NCI-H524 treated with DMSO at 0.1 percent for 48 hours (cell line): ENCODE results near the gene RAB5IF.
"Not testable (repeated sequence)": the region's sequence is repeated elsewhere in the genome, so short reads cannot be mapped to it uniquely, and the experiment has no call there.

ENCODE experiments used
- DNase-seq: peaks from one replicate; lab custom pipeline; 2025; lab: John Stamatoyannopoulos, UW

The RAB5IF gene

GRCh38 chr20:36585410-36586125, 20.0 kb upstream of the RAB5IF start:
- DNase-seq: no peak

- no peak for DNase-seq
Measured at GRCh38 chr20:36587388-36588070, 18.1 kb upstream of the RAB5IF start.

- DNase-seq: peak; percentile 92
Measured at GRCh38 chr20:36591281-36591680, 14.3 kb upstream of the RAB5IF start.

- peak; percentile 47 for DNase-seq
Measured at GRCh38 chr20:36591854-36592641, 13.5 kb upstream of the RAB5IF start.

- DNase-seq: no peak
Measured at GRCh38 chr20:36593347-36593929, 12.1 kb upstream of the RAB5IF start.

GRCh38 chr20:36599912-36600345, 5.7 kb upstream of the RAB5IF start:
- DNase-seq: no peak

GRCh38 chr20:36601540-36601939, 4.0 kb upstream of the RAB5IF start:
- no peak for DNase-seq

GRCh38 chr20:36604952-36605398, 604 bp upstream of the RAB5IF start:
- DNase-seq: no peak

- no peak for DNase-seq
Measured at GRCh38 chr20:36606158-36607066, 833 bp downstream of the RAB5IF start.

- DNase-seq: no peak
Measured at GRCh38 chr20:36607586-36608387, 2.2 kb downstream of the RAB5IF start.

GRCh38 chr20:36608388-36608728, 2.8 kb downstream of the RAB5IF start:
- not testable (repeated sequence) for DNase-seq

- no peak for DNase-seq
Measured at GRCh38 chr20:36611625-36612024, 6.0 kb downstream of the RAB5IF start.

- DNase-seq: no peak
Measured at GRCh38 chr20:36613974-36614373, 8.4 kb downstream of the RAB5IF start.

- no peak for DNase-seq
Measured at GRCh38 chr20:36614781-36615557, 9.4 kb downstream of the RAB5IF start.

- no peak for DNase-seq
Measured at GRCh38 chr20:36620917-36621316, 15.3 kb downstream of the RAB5IF start.

- DNase-seq: no peak
Measured at GRCh38 chr20:36623444-36623843, 17.9 kb downstream of the RAB5IF start.

GRCh38 chr20:36624068-36624943, 18.7 kb downstream of the RAB5IF start:
- no peak for DNase-seq

GRCh38 chr20:36624944-36625324, 19.4 kb downstream of the RAB5IF start:
- DNase-seq: no peak

GRCh38 chr20:36628076-36628475, 22.5 kb downstream of the RAB5IF start:
- DNase-seq: no peak
